Ishikawa (cell line): ENCODE measurements around the gene SCN2B.

ENCODE experiments used
- CEBPB ChIP-seq: IDR thresholded peaks from 2 replicates; pipeline ENCODE4 v1.6.1; 2012
- CREB1 ChIP-seq: IDR thresholded peaks from 2 replicates; pipeline ENCODE4 v1.6.1; 2012; ENCODE audit warnings: low read depth
- EGR1 ChIP-seq: IDR thresholded peaks from 2 replicates; pipeline ENCODE4 v1.6.1; 2012
- EP300 ChIP-seq: IDR thresholded peaks from 2 replicates; pipeline ENCODE4 v1.6.1; 2012; ENCODE audit warnings: borderline replicate concordance
- FOXM1 ChIP-seq: IDR thresholded peaks from 2 replicates; pipeline ENCODE4 v1.6.1; 2012; ENCODE audit warnings: low read depth, borderline replicate concordance
- MAX ChIP-seq: IDR thresholded peaks from 2 replicates; pipeline ENCODE4 v1.6.1; 2012
- NFIC ChIP-seq: IDR thresholded peaks from 2 replicates; pipeline ENCODE4 v1.6.1; 2012
- RAD21 ChIP-seq: IDR thresholded peaks from 2 replicates; pipeline ENCODE4 v1.6.1; 2012; ENCODE audit warnings: low read depth
- REST ChIP-seq: IDR thresholded peaks from 2 replicates; pipeline ENCODE4 v1.6.1; 2012; ENCODE audit warnings: low read depth, mild to moderate bottlenecking
- TAF1 ChIP-seq: IDR thresholded peaks from 2 replicates; pipeline ENCODE4 v1.6.1; 2012; ENCODE audit warnings: low read depth, mild to moderate bottlenecking
- TCF12 ChIP-seq: IDR thresholded peaks from 2 replicates; pipeline ENCODE4 v1.6.1; 2012; ENCODE audit warnings: low read depth
- TEAD4 ChIP-seq: IDR thresholded peaks from 2 replicates; pipeline ENCODE4 v1.6.1; 2012
- USF1 ChIP-seq: IDR thresholded peaks from 2 replicates; pipeline ENCODE4 v1.6.1; 2012
- YY1 ChIP-seq: IDR thresholded peaks from 2 replicates; pipeline ENCODE4 v1.6.1; 2012; ENCODE audit warnings: low read depth
- ZBTB7A ChIP-seq: IDR thresholded peaks from 2 replicates; pipeline ENCODE4 v1.6.1; 2012; ENCODE audit warnings: low read depth

Gene SCN2B

GRCh38 chr11:118175031-118175992, 1.1 kb downstream of the SCN2B start:
- TF ChIP-seq TAF1 (no peak), TEAD4 (peak; percentile 9; the same call in 1 of the 2 replicates), ZBTB7A (no peak), NFIC (no peak), MAX (0 out of 2 replicates have a peak, but pooled peaks have one; percentile 18), CEBPB (no peak; the same call in 1 of the 2 replicates)

GRCh38 chr11:118174006-118174567, 2.4 kb downstream of the SCN2B start:
- TF ChIP-seq ZBTB7A (no peak), YY1 (no peak), EGR1 (no peak), NFIC (no peak), USF1 (no peak), TEAD4 (no peak), TAF1 (no peak), FOXM1 (no peak), REST (no peak), EP300 (no peak), MAX (no peak), TCF12 (no peak), CREB1 (no peak), RAD21 (no peak), CEBPB (no peak)

GRCh38 chr11:118172356-118172755, 4.1 kb downstream of the SCN2B start:
- no peak for TF ChIP-seq NFIC
- no peak for TF ChIP-seq TEAD4
- TF ChIP-seq RAD21, result no peak
- TF ChIP-seq CEBPB, result no peak
- TF ChIP-seq ZBTB7A, result no peak
- no peak for TF ChIP-seq EGR1
- no peak for TF ChIP-seq CREB1
- no peak for TF ChIP-seq FOXM1
- TF ChIP-seq EP300, result no peak
- TF ChIP-seq TAF1, result no peak
- TF ChIP-seq TCF12, result no peak
- no peak for TF ChIP-seq MAX
- TF ChIP-seq USF1, result no peak
- TF ChIP-seq REST, result no peak
- no peak for TF ChIP-seq YY1

GRCh38 chr11:118171269-118172062, 5.0 kb downstream of the SCN2B start:
- TF ChIP-seq REST (no peak), RAD21 (peak; percentile 94)
